ENCODE results near the gene RASGRF2. TPM values are rescaled to one million over a fixed set of nuclear protein-coding genes. Genes with fewer than 3 reads are reported as not detected.
"Not testable (repeated sequence)": the region's sequence is repeated elsewhere in the genome, so short reads cannot be mapped to it uniquely, and the experiment has no call there.

Gene RASGRF2
- total RNA-seq, 2 donors from 2014 or later = 6.9 to 13.9 TPM

DNA sequence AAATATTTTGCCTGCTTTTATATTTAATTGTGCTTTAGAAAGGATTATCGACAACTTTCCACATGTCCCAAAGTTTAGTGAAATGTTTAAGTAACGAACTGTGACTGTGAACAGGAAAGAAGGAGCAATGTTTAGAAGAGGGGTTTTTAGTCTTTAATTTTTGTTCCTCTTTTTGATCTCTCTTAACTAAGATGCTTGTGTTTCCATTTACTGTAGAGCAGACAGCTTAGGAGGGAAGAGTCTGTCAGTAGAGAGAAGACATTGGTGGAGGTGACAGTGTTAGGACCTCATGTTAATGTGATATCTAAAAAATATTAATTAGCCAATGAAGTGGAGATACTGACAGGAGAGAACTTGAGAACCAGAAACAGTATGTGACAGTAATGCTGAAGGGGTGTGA is 92.2 kb downstream of the RASGRF2 start:
- no peak overlapping the region for H3K4me3 ChIP-seq
- DNase-seq (ENCODE audit: low spot score) (no peak), ATAC-seq (ENCODE audit: insufficient number of reproducible peaks, low FRiP score, low read depth) (no peak)
- H3K36me3 ChIP-seq = no peaks in the 10 kb centered on the region
- H3K4me1 ChIP-seq (ENCODE audit: control insufficient read depth in 1 of 2, low read depth in 2 of 2) = no peaks in the 10 kb centered on the region
- TF ChIP-seq, protein P1, sequence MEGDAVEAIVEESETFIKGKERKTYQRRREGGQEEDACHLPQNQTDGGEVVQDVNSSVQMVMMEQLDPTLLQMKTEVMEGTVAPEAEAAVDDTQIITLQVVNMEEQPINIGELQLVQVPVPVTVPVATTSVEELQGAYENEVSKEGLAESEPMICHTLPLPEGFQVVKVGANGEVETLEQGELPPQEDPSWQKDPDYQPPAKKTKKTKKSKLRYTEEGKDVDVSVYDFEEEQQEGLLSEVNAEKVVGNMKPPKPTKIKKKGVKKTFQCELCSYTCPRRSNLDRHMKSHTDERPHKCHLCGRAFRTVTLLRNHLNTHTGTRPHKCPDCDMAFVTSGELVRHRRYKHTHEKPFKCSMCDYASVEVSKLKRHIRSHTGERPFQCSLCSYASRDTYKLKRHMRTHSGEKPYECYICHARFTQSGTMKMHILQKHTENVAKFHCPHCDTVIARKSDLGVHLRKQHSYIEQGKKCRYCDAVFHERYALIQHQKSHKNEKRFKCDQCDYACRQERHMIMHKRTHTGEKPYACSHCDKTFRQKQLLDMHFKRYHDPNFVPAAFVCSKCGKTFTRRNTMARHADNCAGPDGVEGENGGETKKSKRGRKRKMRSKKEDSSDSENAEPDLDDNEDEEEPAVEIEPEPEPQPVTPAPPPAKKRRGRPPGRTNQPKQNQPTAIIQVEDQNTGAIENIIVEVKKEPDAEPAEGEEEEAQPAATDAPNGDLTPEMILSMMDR (IDR thresholded peaks at IDR 0.05) = no peak
- H3K27me3 ChIP-seq (replicated peaks; ENCODE audit: insufficient read depth) = no peaks in the 10 kb centered on the region
- no peak overlapping the region for H3K27ac ChIP-seq
- H3K9me3 ChIP-seq = no peaks in the 10 kb centered on the region

DNA sequence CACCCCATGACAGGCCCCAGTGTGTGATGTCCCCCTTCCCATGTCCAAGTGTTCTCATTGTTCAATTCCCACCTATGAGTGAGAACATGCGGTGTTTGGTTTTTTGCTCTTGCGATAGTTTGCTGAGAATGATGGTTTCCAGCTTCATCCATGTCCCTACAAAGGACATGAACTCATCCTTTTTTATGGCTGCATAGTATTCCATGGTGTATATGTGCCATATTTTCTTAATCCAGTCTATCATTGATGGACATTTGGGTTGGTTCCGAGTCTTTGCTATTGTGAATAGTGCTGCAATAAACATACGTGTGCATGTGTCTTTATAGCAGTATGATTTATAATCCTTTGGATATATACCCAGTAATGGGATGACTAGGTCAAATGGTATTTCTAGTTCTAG is 93.1 kb downstream of the RASGRF2 start:
- not testable (repeated sequence) for H3K36me3 ChIP-seq; DNase-seq (ENCODE audit: low spot score); ATAC-seq (ENCODE audit: insufficient number of reproducible peaks, low FRiP score, low read depth); H3K27ac ChIP-seq; H3K9me3 ChIP-seq; H3K4me1 ChIP-seq (ENCODE audit: control insufficient read depth in 1 of 2, low read depth in 2 of 2); H3K4me3 ChIP-seq; H3K27me3 ChIP-seq (replicated peaks; ENCODE audit: insufficient read depth)

DNA sequence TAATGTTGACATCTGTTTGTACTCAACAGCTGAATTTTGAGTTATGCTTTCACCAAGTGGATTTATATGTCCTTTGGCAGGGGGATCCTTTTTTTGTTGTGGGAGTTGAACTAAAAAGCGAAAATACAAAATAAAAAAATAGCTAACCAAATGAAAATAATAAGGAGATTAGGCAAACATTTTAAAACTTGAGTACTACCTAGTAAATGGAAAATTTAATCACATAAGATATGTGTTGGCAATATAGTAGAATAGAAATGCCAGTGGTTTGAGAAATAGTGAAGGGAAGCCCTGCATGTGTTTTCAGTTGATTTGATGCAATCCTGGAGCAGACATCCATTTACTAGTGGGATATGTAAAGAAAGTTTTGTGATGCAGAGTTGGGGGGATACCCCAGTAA is 98.0 kb downstream of the RASGRF2 start:
- Histone ChIP-seq H3K36me3 (no peaks in the 10 kb centered on the region), H3K4me3 (no peak overlapping the region), H3K9me3 (no peaks in the 10 kb centered on the region), H3K27me3 (replicated peaks; ENCODE audit: insufficient read depth) (no peaks in the 10 kb centered on the region), H3K27ac (no peak overlapping the region), H3K4me1 (ENCODE audit: control insufficient read depth in 1 of 2, low read depth in 2 of 2) (no peaks in the 10 kb centered on the region)
- ATAC-seq (ENCODE audit: insufficient number of reproducible peaks, low FRiP score, low read depth) (no peak), DNase-seq (ENCODE audit: low spot score) (no peak)
- TF ChIP-seq, protein P1 (IDR thresholded peaks at IDR 0.05) = no peak

DNA sequence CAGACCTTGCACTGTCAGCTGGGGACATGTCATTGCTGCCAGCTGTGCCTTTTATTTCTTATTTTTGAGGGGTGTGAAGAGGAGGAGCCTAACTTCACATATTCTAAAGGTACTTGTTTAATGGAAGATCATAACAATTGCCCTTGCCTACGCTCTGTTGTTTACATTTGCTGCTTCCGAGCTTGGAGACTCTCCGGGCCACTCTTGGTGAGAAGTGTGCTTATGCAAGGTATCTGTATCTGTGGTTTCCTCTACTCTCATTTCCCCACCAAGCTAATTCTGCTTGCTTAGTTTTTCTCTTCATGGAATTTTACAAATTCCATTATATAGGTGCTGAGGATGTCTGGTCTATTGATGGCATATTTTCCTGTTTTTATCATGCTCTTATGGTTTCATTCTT is 105.3 kb downstream of the RASGRF2 start:
- TF ChIP-seq, protein P1 (IDR thresholded peaks at IDR 0.05) = no peak
- H3K27ac ChIP-seq = no peak overlapping the region
- ATAC-seq (ENCODE audit: insufficient number of reproducible peaks, low FRiP score, low read depth) (no peak), DNase-seq (ENCODE audit: low spot score) (no peak)
- no peaks in the 10 kb centered on the region for H3K4me1 ChIP-seq (ENCODE audit: control insufficient read depth in 1 of 2, low read depth in 2 of 2)
- no peaks in the 10 kb centered on the region for H3K27me3 ChIP-seq (replicated peaks; ENCODE audit: insufficient read depth)
- H3K36me3 ChIP-seq = no peaks in the 10 kb centered on the region
- H3K4me3 ChIP-seq = no peak overlapping the region
- no peaks in the 10 kb centered on the region for H3K9me3 ChIP-seq

DNA sequence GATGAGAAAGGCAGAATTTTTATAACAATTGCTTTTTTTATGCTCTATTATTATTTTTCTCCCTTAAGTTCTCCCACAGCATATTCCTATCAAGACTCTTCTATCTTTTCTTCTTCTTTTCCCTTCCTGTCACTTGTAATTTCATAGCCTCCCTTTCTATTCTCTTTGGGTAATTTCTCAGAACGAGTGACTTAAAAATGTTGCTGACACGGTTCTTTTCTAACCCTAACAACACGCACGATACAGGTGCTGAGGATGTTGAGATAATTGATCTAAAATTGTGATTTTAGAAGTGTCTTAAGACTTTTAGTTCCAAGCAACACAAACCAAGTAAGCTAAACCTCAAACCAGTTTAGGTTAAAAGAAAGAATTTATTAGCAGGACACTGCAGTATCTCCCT is 105.9 kb downstream of the RASGRF2 start:
- DNase-seq (ENCODE audit: low spot score) (no peak), ATAC-seq (ENCODE audit: insufficient number of reproducible peaks, low FRiP score, low read depth) (no peak)
- TF ChIP-seq, protein P1 (IDR thresholded peaks at IDR 0.05) = no peak
- Histone ChIP-seq H3K4me1 (ENCODE audit: control insufficient read depth in 1 of 2, low read depth in 2 of 2) (no peaks in the 10 kb centered on the region), H3K9me3 (no peaks in the 10 kb centered on the region), H3K27ac (no peak overlapping the region), H3K27me3 (replicated peaks; ENCODE audit: insufficient read depth) (no peaks in the 10 kb centered on the region), H3K36me3 (no peaks in the 10 kb centered on the region), H3K4me3 (no peak overlapping the region)

DNA sequence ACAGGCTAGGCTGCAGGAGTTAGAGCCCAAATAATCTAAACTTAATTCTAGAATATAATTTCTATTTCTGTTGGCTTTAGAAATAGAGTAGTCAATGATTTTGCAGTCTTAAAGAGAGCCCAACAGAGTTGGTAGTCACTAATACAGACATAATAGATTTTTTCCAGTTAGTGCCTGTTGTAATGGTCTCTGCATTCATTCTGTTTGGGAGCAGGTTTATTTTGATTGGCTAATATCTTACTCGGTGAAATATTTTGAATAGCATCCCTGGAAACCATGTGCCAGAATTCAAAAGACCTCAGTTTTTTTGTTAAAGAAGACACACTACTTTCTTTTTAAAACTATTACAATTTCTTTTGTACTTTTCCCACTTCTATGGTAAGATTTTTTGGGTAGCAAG is 107.2 kb downstream of the RASGRF2 start:
- TF ChIP-seq, protein P1 (IDR thresholded peaks at IDR 0.05) = no peak
- no peak overlapping the region for H3K4me3 ChIP-seq
- H3K27ac ChIP-seq = no peak overlapping the region
- H3K4me1 ChIP-seq (ENCODE audit: control insufficient read depth in 1 of 2, low read depth in 2 of 2) = no peaks in the 10 kb centered on the region
- H3K36me3 ChIP-seq = no peaks in the 10 kb centered on the region
- no peaks in the 10 kb centered on the region for H3K9me3 ChIP-seq
- ATAC-seq (ENCODE audit: insufficient number of reproducible peaks, low FRiP score, low read depth) = no peak
- no peaks in the 10 kb centered on the region for H3K27me3 ChIP-seq (replicated peaks; ENCODE audit: insufficient read depth)
- DNase-seq (ENCODE audit: low spot score) = no peak
